HepG2 (cell line): ENCODE results near the gene LRRC32. TPM values are rescaled to one million over a fixed set of nuclear protein-coding genes. Genes with fewer than 3 reads are reported as not detected.

Experiments used
- ATAC-seq: fragments of 200-7000 bp; cut with Tn5 transposase; 3 replicates; pipeline ENCODE4 v1.9.1; 2020; ENCODE audit warnings: mild to moderate bottlenecking, moderate library complexity
- BruUV-seq: library from RNA; stranded (reverse); fragments of 400-500 nt; replicated peaks from 2 replicates; lab custom pipeline; 2021; lab: Mats Ljungman, UMichigan
- CTCF ChIA-PET: fragments of 300-600 bp; formaldehyde crosslinking; extraction: SDS; loops from one replicate; lab custom pipeline; 2021; ENCODE audit warnings: low total read pairs, inconsistent platforms, low intra/inter-chr PET ratio; lab: Yijun Ruan, JAX
- POLR2A ChIA-PET: fragments of 350-600 bp; sonication (Branson Sonifier 250); formaldehyde crosslinking; loops from one replicate; lab custom pipeline; 2020; ENCODE audit warnings: antibody characterized with exemption, inconsistent platforms; lab: Yijun Ruan, JAX
- DNase-seq: peaks from one replicate; pipeline ENCODE4 v3.0.0-alpha.2; 2015; ENCODE audit warnings: low spot score
- FAIRE-seq: peaks from 3 replicates; lab custom pipeline; 2011; peaks lifted over from hg19 to GRCh38; lab: Jason Lieb, UNC
- H2AFZ ChIP-seq: one replicate; pipeline ENCODE4 v1.6.1; 2011; ENCODE audit warnings: low read length, inconsistent platforms
- H3K27ac ChIP-seq: fragments of 300-600 bp; 3 replicates; pipeline ENCODE4 v1.8.0; 2011; ENCODE audit warnings: mixed run types, mild to moderate bottlenecking, mixed read lengths, low read length, inconsistent platforms; ENCODE audit not compliant: insufficient read depth; ENCODE audit errors: extremely low read length
- H3K27me3 ChIP-seq, 2 experiments: fragments of 200-600 bp in 1 of 2; 2 replicates in 1 of 2; 3 replicates in 1 of 2; pipeline versions ENCODE4 v1.6.0 to v1.8.0; 2011; ENCODE audit warnings: low read length in 2 of 2, mild to moderate bottlenecking in 2 of 2, moderate library complexity in 2 of 2, inconsistent platforms in 1 of 2; ENCODE audit not compliant: insufficient read depth in 2 of 2, control insufficient read depth in 1 of 2
- H3K36me3 ChIP-seq, 2 experiments: fragments of 200-600 bp in 1 of 2; replicated peaks in 1 of 2; 2 replicates in 1 of 2; 3 replicates in 1 of 2; pipeline versions ENCODE4 v1.5.1 to v1.8.0; 2011; ENCODE audit warnings: low read length in 2 of 2, inconsistent platforms in 1 of 2; ENCODE audit not compliant: insufficient read depth in 2 of 2, control insufficient read depth in 1 of 2
- H3K4me1 ChIP-seq: 2 replicates; pipeline ENCODE4 v1.5.1; 2012; ENCODE audit warnings: low read length, inconsistent platforms; ENCODE audit not compliant: insufficient read depth
- H3K4me2 ChIP-seq: 2 replicates; pipeline ENCODE4 v1.6.0; 2011; ENCODE audit warnings: low read depth, low read length, inconsistent platforms
- H3K4me3 ChIP-seq, 3 experiments: fragments of 200-600 bp in 1 of 3; sonication (generic), shearing (Covaris generic) in 1 of 3; replicated peaks in 1 of 3; 2 replicates each; pipeline ENCODE4 v1.5.1; 2011 to 2016; ENCODE audit warnings: low read length in 3 of 3, inconsistent platforms in 2 of 3, low read depth in 2 of 3, mild to moderate bottlenecking in 2 of 3, control low read depth in 1 of 3, mixed read lengths in 1 of 3; ENCODE audit not compliant: insufficient read depth in 1 of 3
- H3K79me2 ChIP-seq: one replicate; pipeline ENCODE4 v1.6.1; 2011; ENCODE audit warnings: low read length, inconsistent platforms; ENCODE audit not compliant: insufficient read depth
- H3K9ac ChIP-seq: 2 replicates; pipeline ENCODE4 v1.6.0; 2011; ENCODE audit warnings: mild to moderate bottlenecking, low read depth, low read length, inconsistent platforms; ENCODE audit not compliant: insufficient read depth
- H3K9me3 ChIP-seq: 2 replicates; pipeline ENCODE4 v1.5.1; 2012; ENCODE audit warnings: mild to moderate bottlenecking, low read length
- H4K20me1 ChIP-seq: 2 replicates; pipeline ENCODE4 v1.6.0; 2011; ENCODE audit warnings: inconsistent platforms, mild to moderate bottlenecking, low read length, moderate library complexity; ENCODE audit not compliant: insufficient read depth
- ARID2 ChIP-seq: sonication (generic); formaldehyde crosslinking; IDR thresholded peaks from 2 replicates; pipeline ENCODE4 v1.8.1; 2022; ENCODE audit warnings: mild to moderate bottlenecking, missing genetic modification reagents, borderline replicate concordance
- BATF2 ChIP-seq: sonication (generic); formaldehyde crosslinking; IDR thresholded peaks from 2 replicates; pipeline ENCODE4 v1.8.0; 2022; ENCODE audit warnings: mild to moderate bottlenecking, missing genetic modification reagents, moderate library complexity
- DNMT3B ChIP-seq: conservative IDR thresholded peaks from 2 replicates; pipeline ENCODE4 v1.6.1; 2016; ENCODE audit warnings: missing biosample characterization, control low read depth
- DRAP1 ChIP-seq: IDR thresholded peaks from 2 replicates; pipeline ENCODE4 v1.6.1; 2016; ENCODE audit warnings: missing genetic modification reagents, missing compliant biosample characterization
- MYC ChIP-seq: sonication (generic); formaldehyde crosslinking; IDR thresholded peaks from 2 replicates; pipeline ENCODE4 v1.9.0; 2021; ENCODE audit warnings: missing genetic modification reagents, borderline replicate concordance
- SUZ12 ChIP-seq: fragments of 150-350 bp; IDR thresholded peaks from 2 replicates; pipeline ENCODE4 v1.6.1; 2014; ENCODE audit warnings: low read depth, low read length
- THAP8 ChIP-seq: sonication (generic); formaldehyde crosslinking; IDR thresholded peaks from 2 replicates; pipeline ENCODE4 v1.5.1; 2020; ENCODE audit warnings: missing genetic modification reagents, mild to moderate bottlenecking, borderline replicate concordance
- TIGD3 ChIP-seq: sonication (generic); formaldehyde crosslinking; IDR thresholded peaks from 2 replicates; pipeline ENCODE4 v1.5.1; 2020; ENCODE audit warnings: mild to moderate bottlenecking, missing genetic modification reagents, borderline replicate concordance
- ZNF225 ChIP-seq: sonication (generic); formaldehyde crosslinking; IDR thresholded peaks from 2 replicates; pipeline ENCODE4 v1.4.0; 2020; ENCODE audit warnings: mild to moderate bottlenecking, missing genetic modification reagents
- ZNF367 ChIP-seq: sonication (generic); formaldehyde crosslinking; IDR thresholded peaks from 2 replicates; pipeline ENCODE4 v1.4.0; 2020; ENCODE audit warnings: missing genetic modification reagents, borderline replicate concordance
- ZNF773 ChIP-seq: sonication (generic); formaldehyde crosslinking; IDR thresholded peaks from 2 replicates; pipeline ENCODE4 v1.4.0; 2020; ENCODE audit warnings: missing genetic modification reagents, borderline replicate concordance
- WGBS: methylation state at CpG from one replicate; pipeline ENCODE4 v1.1.6; 2017; ENCODE audit warnings: low lambda C conversion rate; 5-methylcytosine and 5-hydroxymethylcytosine counted together
- in situ Hi-C: cut with HindIII; loops from 2 replicates; pipeline ENCODE4 v1.10.0; 2017; ENCODE audit warnings: low pct_unique_long_range_greater_than_20kb; ENCODE audit not compliant: extremely low pct_ligation_motif_present
- intact Hi-C: fragments of 100-400 bp; cut with micrococcal nuclease; formaldehyde crosslinking; loops from one replicate; pipeline ENCODE4 v1.10.0; 2022; ENCODE audit not compliant: unreplicated experiment
- polyA plus RNA-seq, 8 experiments: library from polyadenylated mRNA; depleted of rRNA in 3 of 8; stranded (reverse) in 7 of 8; unstranded in 1 of 8; fragments of >200 nt; fragmentation: Illumina TruSeq in 4 of 8; extraction: Trizol in 4 of 8; gene quantifications; 2 replicates each; pipeline versions ENCODE4 v1.2.1 to v1.2.3, GENCODE V29; 2011 to 2016; ENCODE audit warnings: low read depth in 4 of 8, missing spikeins in 1 of 8, mixed read lengths in 1 of 8; ENCODE audit not compliant: insufficient read depth in 1 of 8
- total RNA-seq, 5 experiments: library from RNA; depleted of rRNA; stranded (reverse); fragments of >200 nt; fragmentation: Illumina TruSeq; extraction: Trizol; gene quantifications; 2 replicates each; pipeline ENCODE4 v1.2.3, GENCODE V29; 2016; ENCODE audit warnings: low read depth in 1 of 5

LRRC32 gene
- total and polyA plus RNA-seq, 2 of the 13 experiments (the other 11 are each of a cell fraction or from before 2014, with no cell fraction given), result 0.07 TPM; not detected in 1

GRCh38 chr11:76699451-76700091, 29.0 kb upstream of the LRRC32 start:
- Histone ChIP-seq H4K20me1 (no peaks in the 10 kb centered on the region), H3K9ac (no peak overlapping the region), H3K4me1 (no peaks in the 10 kb centered on the region), H3K9me3 (no peaks in the 10 kb centered on the region), H3K79me2 (no peaks in the 10 kb centered on the region)
- intact Hi-C loops, result no loop called here
- BruUV-seq, result no TSS peak
- 27% methylated on average over 1 of the region's 3 CpGs for WGBS
- FAIRE-seq (no peak), ATAC-seq (no peak), DNase-seq (no peak)
- in situ Hi-C loops, result no loop called here
- POLR2A ChIA-PET, result no interaction called here
- TF ChIP-seq ZNF367 (CRISPR knock-in tag), result no peak
- no peak for TF ChIP-seq ZNF225
- no peak for TF ChIP-seq DRAP1 (CRISPR knock-in tag)
- no peak for TF ChIP-seq BATF2
- no peak for TF ChIP-seq SUZ12
- TF ChIP-seq TIGD3 (CRISPR knock-in tag), result no peak
- TF ChIP-seq THAP8, result no peak
- TF ChIP-seq ZNF773, result no peak
- no peak for TF ChIP-seq ARID2 (CRISPR knock-in tag)
- no peak for TF ChIP-seq MYC
- no peak for TF ChIP-seq DNMT3B (CRISPR knock-in tag)
- TF ChIP-seq, all 625 proteins: peak for 0
- Histone ChIP-seq H2AFZ (no peak overlapping the region), H3K4me2 (no peak overlapping the region; the same call in 1 of the 2 replicates), H3K27me3 (peaks cover 3 to 18% of the 10 kb centered on the region in 2 experiments; a peak in 3 of 5 replicates), H3K36me3 (no peaks in the 10 kb centered on the region), H3K4me3 (no peak overlapping the region), H3K27ac (no peak overlapping the region)
- CTCF ChIA-PET, result no interaction called here
